Measurements from ENCODE around the gene SLC19A1. TPM values are rescaled to one million over a fixed set of nuclear protein-coding genes. Genes with fewer than 3 reads are reported as not detected.

SLC19A1 gene
- total RNA-seq, 4 donors from 2014 or later: 2.8 to 10.0 (median 6.6) TPM

DNA sequence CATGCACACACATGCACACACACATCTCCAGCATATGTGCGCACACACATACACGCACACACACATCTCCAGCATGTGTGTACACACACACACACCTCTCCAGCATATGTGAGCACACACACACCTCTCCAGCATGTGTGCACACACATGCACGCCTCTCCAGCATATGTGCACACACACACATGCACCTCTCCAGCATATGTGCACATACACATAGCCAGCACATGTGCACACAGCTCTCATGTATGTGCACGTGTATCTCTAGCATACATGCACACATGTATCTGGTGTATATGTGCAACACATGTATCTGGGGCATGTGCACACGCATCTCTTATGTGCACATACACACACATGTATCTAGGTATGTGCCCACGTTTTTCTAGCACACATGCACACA, 57.9 kb downstream of the SLC19A1 start:
- no peak for DNase-seq (ENCODE audit: extremely low spot score)
- no peaks in the 10 kb centered on the region for H3K27me3 ChIP-seq
- no peak overlapping the region for H3K4me3 ChIP-seq
- no peaks in the 10 kb centered on the region for H3K4me1 ChIP-seq
- no peak for TF ChIP-seq POLR2A (IDR thresholded peaks at IDR 0.05; ENCODE audit: low read depth)
- no peak for TF ChIP-seq CTCF (IDR thresholded peaks at IDR 0.05)
- no peak for TF ChIP-seq POLR2AphosphoS5 (IDR thresholded peaks at IDR 0.05)
- 97% methylated on average over 6 of the region's 6 CpGs for WGBS
- H3K36me3 ChIP-seq: peaks cover 0 to 79% (median 54%) of the 10 kb centered on the region in 4 donors
- no peak overlapping the region for H3K27ac ChIP-seq (replicated peaks in 1 of 4)
- H3K9me3 ChIP-seq: no peaks in the 10 kb centered on the region
- intact Hi-C loops (cut with DNase I): no loop called here

DNA sequence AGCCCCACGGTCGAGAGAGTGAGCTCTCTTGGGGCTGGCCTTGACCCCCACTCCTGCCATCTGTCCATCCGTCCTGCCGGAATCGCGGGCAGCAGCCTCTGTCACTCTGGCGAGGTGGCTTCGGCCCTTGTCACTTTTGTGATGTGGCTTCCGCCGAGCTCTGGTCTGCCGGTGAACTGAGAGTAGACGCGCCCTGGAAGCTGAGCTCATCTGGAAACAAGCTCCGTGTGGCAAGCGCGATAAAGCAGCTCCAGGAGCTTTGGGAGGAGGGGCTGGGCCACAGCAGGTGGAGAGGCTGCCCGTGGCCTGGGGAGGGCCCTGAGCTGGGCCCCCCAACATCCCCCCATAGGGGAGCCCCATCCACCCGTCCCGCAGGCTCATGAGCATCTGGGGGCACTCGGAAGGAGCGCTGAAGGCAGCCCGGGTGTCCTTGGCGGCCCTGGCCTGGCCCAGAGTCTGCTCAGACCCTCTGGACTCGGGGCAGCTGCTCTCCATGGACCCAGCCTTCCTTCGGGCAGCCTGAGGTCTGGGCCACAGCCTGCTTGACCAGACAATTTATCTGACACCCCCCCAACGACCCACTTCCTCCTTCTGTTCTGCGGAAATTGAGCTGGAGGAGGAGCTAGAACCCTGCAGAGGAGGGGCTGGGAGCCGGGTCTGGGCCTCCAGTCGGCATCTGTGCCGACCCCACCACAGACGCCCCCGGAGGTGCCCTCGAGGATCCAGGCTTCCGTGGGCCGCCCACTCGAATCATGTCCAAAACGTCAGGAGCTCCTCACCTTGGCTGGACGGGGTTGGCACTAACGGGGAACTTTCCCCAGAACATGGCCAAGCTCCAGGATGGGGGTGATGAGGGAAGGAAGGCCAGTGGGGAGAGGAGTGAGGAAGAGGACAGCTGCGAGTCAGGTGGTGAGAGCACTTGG, 59.1 kb downstream of the SLC19A1 start:
- peaks cover 0 to 85% (median 56%) of the 10 kb centered on the region in 4 donors for H3K36me3 ChIP-seq
- no peaks in the 10 kb centered on the region for H3K9me3 ChIP-seq
- peaks cover 3 to 5% (median 4%) of the 10 kb centered on the region in 4 donors for H3K4me1 ChIP-seq
- no peak for DNase-seq (ENCODE audit: extremely low spot score)
- H3K4me3 ChIP-seq: no peak overlapping the region
- H3K27ac ChIP-seq (replicated peaks in 1 of 4): peak overlapping the region in 1 of 4 donors; percentile 1
- TF ChIP-seq POLR2A (IDR thresholded peaks at IDR 0.05; ENCODE audit: low read depth) (no peak), EP300 (IDR thresholded peaks at IDR 0.05) (no peak), CTCF (IDR thresholded peaks at IDR 0.05) (no peak), POLR2AphosphoS5 (IDR thresholded peaks at IDR 0.05) (no peak)
- no peaks in the 10 kb centered on the region for H3K27me3 ChIP-seq
- intact Hi-C loops (cut with DNase I): no loop called here
- WGBS: 75% methylated on average over 19 of the region's 40 CpGs

GRCh38 chr21:45481977-45482898, 60.0 kb downstream of the SLC19A1 start:
- Histone ChIP-seq H3K27me3 (no peaks in the 10 kb centered on the region), H3K4me3 (no peak overlapping the region), H3K9me3 (no peaks in the 10 kb centered on the region), H3K4me1 (peaks cover 12 to 14% (median 12%) of the 10 kb centered on the region in 4 donors), H3K27ac (replicated peaks in 1 of 4) (no peak overlapping the region), H3K36me3 (peaks cover 0 to 83% (median 59%) of the 10 kb centered on the region in 4 donors)
- intact Hi-C loops (cut with DNase I): no loop called here
- TF ChIP-seq EP300 (IDR thresholded peaks at IDR 0.05) (no peak), POLR2AphosphoS5 (IDR thresholded peaks at IDR 0.05) (no peak), POLR2A (IDR thresholded peaks at IDR 0.05; ENCODE audit: low read depth) (no peak), CTCF (IDR thresholded peaks at IDR 0.05) (no peak)
- 89% methylated on average over 21 of the region's 33 CpGs for WGBS
- DNase-seq (ENCODE audit: extremely low spot score): no peak

DNA sequence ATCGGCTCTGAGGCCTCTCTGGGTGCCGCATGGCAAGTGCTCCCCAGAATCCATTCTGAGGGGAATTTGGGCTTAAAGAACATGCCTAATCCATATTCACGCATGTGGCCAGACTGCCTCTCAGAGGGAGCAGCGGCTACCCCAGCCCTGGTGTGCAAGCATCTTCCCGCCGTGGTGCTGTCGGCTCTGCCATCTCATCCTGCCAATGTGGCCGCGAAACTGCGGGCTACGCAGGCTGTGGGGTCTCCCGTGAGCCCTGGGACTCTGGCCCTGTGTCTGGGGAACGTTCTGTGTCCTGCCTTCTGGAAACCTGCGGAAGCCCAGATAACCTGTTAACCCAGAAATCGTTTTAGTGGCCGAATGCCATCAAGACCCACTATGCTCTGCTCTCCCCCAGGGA, 60.7 kb downstream of the SLC19A1 start:
- H3K36me3 ChIP-seq: peaks cover 0 to 81% (median 59%) of the 10 kb centered on the region in 4 donors

More for the DNA sequence above, 60.7 kb downstream of the SLC19A1 start:
- Histone ChIP-seq H3K27me3 (no peaks in the 10 kb centered on the region), H3K4me1 (peaks cover 12 to 15% (median 12%) of the 10 kb centered on the region in 4 donors), H3K4me3 (no peak overlapping the region), H3K9me3 (no peaks in the 10 kb centered on the region), H3K27ac (replicated peaks in 1 of 4) (no peak overlapping the region)
- intact Hi-C loops (cut with DNase I): no loop called here
- TF ChIP-seq EP300 (IDR thresholded peaks at IDR 0.05) (no peak), POLR2AphosphoS5 (IDR thresholded peaks at IDR 0.05) (no peak), CTCF (IDR thresholded peaks at IDR 0.05) (no peak), POLR2A (IDR thresholded peaks at IDR 0.05; ENCODE audit: low read depth) (no peak)
- WGBS: 94% methylated on average over 16 of the region's 16 CpGs
- no peak for DNase-seq (ENCODE audit: extremely low spot score)
